Panc1 (cell line): Measurements from ENCODE around the gene POLD2.

Experiments used
- CTCF ChIP-seq: fragments of 450-650 bp; IDR thresholded peaks from 2 replicates; pipeline ENCODE4 v1.5.1; 2017; ENCODE audit warnings: mild to moderate bottlenecking
- POLR2AphosphoS5 ChIP-seq: IDR thresholded peaks from 2 replicates; pipeline ENCODE4 v1.6.1; 2012; ENCODE audit warnings: mild to moderate bottlenecking, low read depth, low read length, moderate library complexity
- REST ChIP-seq, 2 experiments: IDR thresholded peaks; 2 replicates each; pipeline ENCODE4 v1.6.1; 2011 to 2012; ENCODE audit warnings: low read depth in 2 of 2, control low read depth in 1 of 2, low read length in 1 of 2, mild to moderate bottlenecking in 1 of 2, moderate library complexity in 1 of 2; ENCODE audit not compliant: insufficient read depth in 1 of 2
- SIN3A ChIP-seq: IDR thresholded peaks from 2 replicates; pipeline ENCODE4 v1.6.1; 2012; ENCODE audit warnings: low read depth, mild to moderate bottlenecking, low read length, moderate library complexity, borderline replicate concordance; ENCODE audit not compliant: insufficient read depth
- TCF7L2 ChIP-seq: IDR thresholded peaks from 2 replicates; pipeline ENCODE4 v1.6.1; 2011; ENCODE audit warnings: mild to moderate bottlenecking, low read depth, low read length, inconsistent platforms

GRCh38 chr7:44143646-44144250 lies 20.4 kb upstream of the POLD2 start:
- TF ChIP-seq REST (IDR thresholded peaks at IDR 0.05; ENCODE audit: insufficient read depth in 1 of 2, low read depth in 2 of 2, low read length in 1 of 2) (no peak), CTCF (no peak), TCF7L2 (no peak), POLR2AphosphoS5 (no peak), SIN3A (no peak)
